ENCODE measurements around the gene RAB14.

RAB14 gene

GRCh38 chr9:121201738-121202533, at the start of gene RAB14:
RAB14 (minus strand) TSS chr9:121201869; CDS start chr9:121193412, 8,457 bp downstream.
- peak; percentile 98 to 100 (median 100) for DNase-seq

- DNase-seq: no peak
These were observed 47.9 kb upstream of the RAB14 start for GRCh38 chr9:121249563-121249962.

- DNase-seq: no peak
These were observed 45.3 kb upstream of the RAB14 start for GRCh38 chr9:121246821-121247561.

GRCh38 chr9:121242959-121243346, 41.3 kb upstream of the RAB14 start:
- no peak for DNase-seq

- no peak for DNase-seq
These were observed 40.7 kb upstream of the RAB14 start for GRCh38 chr9:121242219-121242958.

GRCh38 chr9:121240472-121241135, 38.9 kb upstream of the RAB14 start:
- no peak for DNase-seq

GRCh38 chr9:121239851-121240250, 38.2 kb upstream of the RAB14 start:
- no peak for DNase-seq

GRCh38 chr9:121239071-121239470, 37.4 kb upstream of the RAB14 start:
- DNase-seq: no peak

GRCh38 chr9:121237916-121238315, 36.2 kb upstream of the RAB14 start:
- DNase-seq: no peak

GRCh38 chr9:121235512-121235911, 33.8 kb upstream of the RAB14 start:
- no peak for DNase-seq

GRCh38 chr9:121234832-121235161, 33.1 kb upstream of the RAB14 start:
- DNase-seq: no peak

- DNase-seq: no peak
These were observed 32.5 kb upstream of the RAB14 start for GRCh38 chr9:121233906-121234831.

- DNase-seq: no peak
These were observed 30.6 kb upstream of the RAB14 start for GRCh38 chr9:121232251-121232650.

- DNase-seq: no peak
These were observed 28.6 kb upstream of the RAB14 start for GRCh38 chr9:121230256-121230655.

- no peak for DNase-seq
These were observed 26.2 kb upstream of the RAB14 start for GRCh38 chr9:121227862-121228261.

- no peak for DNase-seq
These were observed 24.5 kb upstream of the RAB14 start for GRCh38 chr9:121226175-121226574.

- DNase-seq: no peak
These were observed 23.6 kb upstream of the RAB14 start for GRCh38 chr9:121225240-121225639.

GRCh38 chr9:121222524-121223171, 21.0 kb upstream of the RAB14 start:
- no peak for DNase-seq

- DNase-seq: no peak
These were observed 20.0 kb upstream of the RAB14 start for GRCh38 chr9:121221664-121222055.

GRCh38 chr9:121220996-121221663, 19.5 kb upstream of the RAB14 start:
- no peak for DNase-seq

GRCh38 chr9:121219530-121219929, 17.9 kb upstream of the RAB14 start:
- no peak for DNase-seq
